HL-60 (cell line): ENCODE data around the gene SRGAP2B.
"Not testable (repeated sequence)": the region's sequence is repeated elsewhere in the genome, so short reads cannot be mapped to it uniquely, and the experiment has no call there.

Experiments used
- DNase-seq, 2 experiments: peaks; one replicate each; pipeline ENCODE4 v3.0.0-alpha.2; 2010 to 2020; ENCODE audit warnings: low read depth in 1 of 2, low spot score in 1 of 2
- H3K27ac ChIP-seq: fragments of 250-450 bp; sonication (Bioruptor Pico); replicated peaks from 2 replicates; pipeline ENCODE4 v1.5.1; 2020; ENCODE audit warnings: mild to moderate bottlenecking, moderate library complexity
- H3K27me3 ChIP-seq: fragments of 250-450 bp; sonication (Bioruptor Pico); 2 replicates; pipeline ENCODE4 v1.5.1; 2021; ENCODE audit warnings: mild to moderate bottlenecking, moderate library complexity; ENCODE audit not compliant: insufficient read depth, poor library complexity, severe bottlenecking
- H3K4me3 ChIP-seq: replicated peaks from 2 replicates; pipeline ENCODE4 v1.5.1; 2011; ENCODE audit warnings: mild to moderate bottlenecking, control low read depth, low read length; ENCODE audit not compliant: insufficient read depth
- POLR2AphosphoS5 ChIP-seq: IDR thresholded peaks from 2 replicates; pipeline ENCODE4 v1.6.1; 2012; ENCODE audit warnings: low read depth
- SPI1 ChIP-seq: IDR thresholded peaks from 2 replicates; pipeline ENCODE4 v1.6.1; 2012; ENCODE audit warnings: low read depth, mild to moderate bottlenecking, borderline replicate concordance

SRGAP2B gene

DNA sequence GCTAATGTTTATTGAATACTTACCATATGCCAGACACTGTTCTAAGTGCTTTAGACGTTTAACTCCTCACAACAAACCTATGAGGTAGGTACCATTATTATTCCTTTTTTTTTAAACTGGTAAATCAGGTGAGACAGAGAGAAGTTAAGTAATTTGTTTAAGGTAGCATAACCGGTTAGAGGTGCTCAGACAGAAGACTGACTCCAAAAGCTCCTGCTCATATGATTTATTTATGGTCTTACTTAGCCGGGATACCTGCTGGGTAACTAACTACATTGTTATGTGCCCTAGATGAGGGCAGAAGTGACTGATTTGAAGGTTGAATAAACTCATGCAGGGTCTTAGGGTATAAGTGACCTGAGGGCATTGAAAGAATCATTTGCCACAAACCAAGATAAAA lies 17.6 kb upstream of the SRGAP2B start:
- not testable (repeated sequence) for H3K4me3 ChIP-seq, H3K27me3 ChIP-seq, DNase-seq, H3K27ac ChIP-seq

DNA sequence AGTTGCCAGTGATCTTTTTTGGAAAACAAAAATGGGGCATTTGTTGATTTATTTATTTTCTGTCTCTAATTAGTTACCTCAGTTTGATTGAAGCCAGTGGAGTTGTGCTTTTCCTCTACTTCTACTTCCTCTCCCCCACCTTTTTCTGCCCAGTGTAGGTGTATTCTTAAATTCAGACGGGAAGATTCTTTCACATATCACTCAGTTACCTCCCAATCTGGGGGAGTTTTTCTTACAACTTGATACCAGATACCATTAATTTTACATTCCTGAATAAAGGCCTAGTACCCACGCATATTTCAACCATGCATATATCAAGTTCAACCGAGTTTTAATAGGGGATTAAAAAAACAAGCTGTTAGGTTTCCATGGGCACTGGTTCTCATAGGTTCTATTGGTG lies 16.5 kb upstream of the SRGAP2B start:
- DNase-seq, H3K4me3 ChIP-seq, H3K27ac ChIP-seq: not testable (repeated sequence)

DNA sequence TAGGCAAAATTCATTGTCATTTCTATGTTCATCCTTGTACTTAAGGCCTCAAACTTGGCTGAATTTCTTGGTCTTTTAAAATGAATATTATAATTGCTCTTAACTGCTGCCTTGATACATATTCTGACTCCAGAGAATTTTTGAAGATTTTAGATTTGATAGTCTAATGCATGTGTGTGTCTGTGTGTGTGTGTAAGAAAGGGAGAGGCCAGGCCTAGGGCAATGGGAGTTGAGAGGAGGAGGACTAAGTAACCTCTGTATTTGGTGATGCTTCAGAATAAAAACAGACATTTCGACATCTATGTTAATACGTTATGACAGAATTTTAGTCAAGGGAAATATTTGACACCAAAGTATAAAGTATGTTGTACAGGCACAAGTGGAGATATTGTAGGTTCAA lies 8.2 kb upstream of the SRGAP2B start:
- not testable (repeated sequence) for H3K4me3 ChIP-seq, H3K27me3 ChIP-seq, DNase-seq, H3K27ac ChIP-seq

More for the DNA sequence above, 16.5 kb upstream of the SRGAP2B start:
- H3K27me3 ChIP-seq = not testable (repeated sequence)

DNA sequence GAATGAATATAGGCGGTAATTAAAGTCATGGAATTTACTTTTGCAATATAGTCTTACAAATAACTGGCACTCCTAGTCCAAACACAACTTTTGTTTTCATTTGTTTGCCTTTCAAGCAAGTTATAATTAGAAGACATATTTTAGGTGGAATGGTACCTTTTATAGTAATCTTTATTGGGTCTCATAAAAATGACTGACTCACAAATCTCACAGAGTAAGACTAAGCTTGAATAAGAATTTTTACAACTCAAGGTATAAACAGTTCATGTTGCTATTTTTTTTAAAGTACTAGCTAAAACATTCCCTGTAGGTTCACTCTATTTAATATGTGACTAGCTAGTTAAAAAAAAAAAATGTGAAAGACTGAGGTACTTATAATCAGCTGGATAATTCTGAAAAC lies 6.6 kb upstream of the SRGAP2B start:
- H3K4me3 ChIP-seq, H3K27me3 ChIP-seq, H3K27ac ChIP-seq, DNase-seq: not testable (repeated sequence)

DNA sequence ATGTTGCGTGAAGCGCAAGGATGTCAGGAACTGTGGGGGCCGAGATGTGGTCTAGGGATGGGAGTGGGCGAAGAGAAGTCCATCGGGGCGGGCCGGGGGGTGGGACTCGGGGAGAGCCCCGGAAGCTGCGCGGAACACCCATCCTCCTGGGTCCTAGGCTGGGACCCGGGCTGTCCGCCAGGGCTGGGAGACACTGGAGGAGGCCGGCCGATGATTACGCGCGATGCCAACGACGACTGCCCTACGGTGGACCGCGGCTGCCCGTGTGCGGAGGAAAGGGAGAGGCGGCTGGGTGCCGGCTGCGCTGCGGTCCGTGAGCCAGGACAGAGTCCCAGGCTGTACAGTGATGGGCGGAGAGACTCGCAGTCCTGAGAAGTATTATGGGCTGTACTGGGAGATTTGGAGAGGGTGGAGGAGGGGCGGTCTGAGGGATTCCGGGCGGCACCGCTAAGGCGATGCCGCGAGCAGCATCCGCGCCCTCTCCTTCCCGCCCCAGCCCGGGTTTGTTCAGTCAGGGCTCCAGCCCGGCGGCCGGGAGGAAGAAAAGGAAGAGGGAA lies 395 bp downstream of the SRGAP2B start:
- H3K27me3 ChIP-seq, H3K27ac ChIP-seq: not testable (repeated sequence)
- peak overlapping the region; percentile 41 for H3K4me3 ChIP-seq
- peak in 1 of 2 experiments; percentile 8 for DNase-seq

DNA sequence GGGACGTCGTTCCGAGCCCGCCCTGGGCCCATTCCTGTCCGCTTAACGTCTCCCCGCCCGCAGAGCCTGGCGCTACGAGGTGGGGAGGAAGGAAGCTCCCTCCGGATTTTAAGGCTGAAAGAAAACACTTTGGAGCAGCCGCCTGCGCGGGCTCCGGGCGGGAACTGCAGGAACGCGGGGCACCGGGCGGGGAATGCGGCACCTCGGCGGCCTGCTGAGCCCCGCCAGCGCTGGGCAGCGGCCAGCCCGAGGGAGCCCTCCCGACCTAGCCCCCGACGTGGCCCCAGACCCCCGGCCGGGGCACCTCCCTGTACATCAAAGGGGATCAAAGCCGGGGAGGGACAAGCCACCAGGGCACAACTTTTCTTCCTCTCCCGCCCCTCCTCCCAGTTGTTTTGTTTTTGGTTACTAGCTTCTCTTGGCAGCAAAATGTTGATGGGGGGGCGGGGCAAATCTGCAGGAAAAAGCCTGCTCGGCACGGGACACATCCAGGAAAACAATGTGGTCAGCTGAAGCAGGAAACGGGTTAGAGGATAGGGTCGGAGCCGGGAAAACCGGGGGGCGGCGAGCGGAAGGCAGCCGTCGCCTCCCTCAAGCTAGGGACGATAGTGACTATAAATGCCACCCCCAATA lies 1.5 kb downstream of the SRGAP2B start:
- H3K27me3 ChIP-seq, H3K27ac ChIP-seq, DNase-seq: not testable (repeated sequence)
- H3K4me3 ChIP-seq = peak overlapping the region; percentile 41

DNA sequence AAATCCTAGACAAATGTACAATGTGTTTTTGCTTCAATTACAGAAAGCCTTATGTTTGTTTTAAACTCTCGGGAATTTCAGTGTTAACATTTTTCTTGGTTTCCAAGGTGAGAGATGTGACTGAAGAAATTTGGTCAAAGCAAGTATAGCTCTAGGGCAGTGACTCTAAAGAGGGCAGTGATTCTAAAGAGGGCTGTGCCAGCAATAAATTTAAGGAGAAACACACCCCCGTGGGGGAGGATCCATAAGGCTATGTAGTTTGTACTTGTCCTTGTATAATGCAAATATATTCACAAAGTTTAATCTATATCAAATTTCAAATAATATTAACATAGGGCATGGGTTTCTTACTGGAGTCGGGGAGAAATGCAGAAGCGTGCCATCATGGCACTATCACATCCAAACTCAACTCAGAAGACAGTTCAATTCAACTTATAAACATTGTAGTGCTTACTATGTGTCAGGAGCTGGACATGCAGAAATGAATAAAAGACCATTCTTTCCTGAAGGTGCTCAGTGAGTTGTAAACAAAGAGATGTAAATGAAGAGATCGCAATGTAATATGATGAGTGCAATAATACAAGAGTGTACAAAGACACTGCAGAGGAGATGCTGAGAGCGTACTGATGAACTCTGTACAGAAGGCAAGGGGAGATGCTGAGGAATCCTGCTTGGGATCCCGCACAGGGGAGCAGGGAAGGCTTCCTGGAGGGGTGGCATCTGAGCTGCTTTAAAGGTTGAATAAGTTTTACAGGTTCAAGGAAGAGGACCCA lies 12.5 kb downstream of the SRGAP2B start:
- H3K27me3 ChIP-seq, DNase-seq, H3K27ac ChIP-seq, H3K4me3 ChIP-seq: not testable (repeated sequence)

DNA sequence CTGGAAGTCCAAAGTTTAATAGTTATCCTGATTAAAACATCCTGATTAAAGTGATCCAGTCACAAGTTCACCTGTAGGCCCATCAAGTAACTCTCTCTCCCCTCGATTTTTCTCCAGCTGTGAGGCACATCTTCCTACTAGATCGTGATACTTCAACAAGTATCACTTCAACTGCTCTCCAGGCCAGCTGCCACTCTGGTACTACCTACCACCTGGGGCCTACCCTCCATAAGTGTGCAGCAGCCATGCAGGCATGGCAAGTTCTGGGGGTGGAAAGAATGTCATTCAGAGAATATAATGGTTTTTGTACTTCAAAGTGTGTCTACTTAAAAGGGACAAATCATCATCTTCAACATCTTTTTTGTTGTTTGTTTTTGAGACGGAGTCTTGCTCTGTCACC lies 14.9 kb downstream of the SRGAP2B start:
- not testable (repeated sequence) for H3K27ac ChIP-seq, H3K4me3 ChIP-seq, H3K27me3 ChIP-seq, DNase-seq

DNA sequence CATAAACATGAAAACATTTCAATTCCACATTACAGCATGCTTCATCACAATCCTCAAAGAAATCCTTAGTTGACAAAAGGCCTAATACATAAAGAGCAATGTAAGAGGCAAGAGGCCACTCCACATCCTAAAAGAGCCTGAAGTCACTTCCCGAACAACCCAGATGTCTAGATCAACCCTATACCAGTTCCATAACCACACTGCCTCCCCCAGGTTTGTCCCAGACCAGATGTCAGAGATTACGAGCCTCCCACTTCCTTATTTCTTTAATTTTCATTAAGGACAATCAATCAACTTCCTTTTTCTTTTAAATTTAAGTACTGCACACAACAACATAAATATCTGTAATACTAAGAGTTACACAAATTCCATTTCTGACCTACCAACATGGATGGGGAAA lies 15.4 kb downstream of the SRGAP2B start:
- DNase-seq = peak; percentile 35 to 80
- H3K27ac ChIP-seq, H3K27me3 ChIP-seq, H3K4me3 ChIP-seq: not testable (repeated sequence)
- TF ChIP-seq POLR2AphosphoS5 = peak; percentile 57; the same call in 1 of the 2 replicates
- TF ChIP-seq SPI1 = peak; percentile 75

DNA sequence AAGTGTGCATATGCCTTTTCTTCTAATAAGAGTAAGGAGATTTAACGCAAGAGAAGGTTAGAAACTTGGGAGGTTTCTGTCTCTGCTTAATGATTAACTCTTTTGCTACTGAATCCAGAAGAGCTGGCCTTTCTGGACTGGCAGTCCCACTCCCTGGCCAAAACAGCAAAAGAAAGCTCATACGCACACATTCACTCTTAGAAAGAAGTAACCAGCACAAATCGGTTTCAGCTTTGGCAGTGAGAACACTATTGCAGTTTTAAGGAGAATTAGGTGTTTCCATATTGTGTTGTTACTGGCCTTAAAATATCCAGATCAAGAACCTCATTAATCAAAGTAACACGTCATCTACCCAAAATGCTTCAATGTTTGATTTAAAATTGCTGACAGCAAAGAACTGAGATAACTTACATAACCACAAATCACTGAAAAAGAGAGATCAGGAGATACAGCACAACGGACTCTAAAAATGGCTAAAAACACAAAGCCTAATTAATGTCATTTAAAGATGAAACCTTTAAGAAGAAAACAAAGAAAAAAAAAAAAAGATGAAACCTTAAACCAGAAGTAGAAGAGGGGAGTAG lies 16.2 kb downstream of the SRGAP2B start:
- H3K27ac ChIP-seq, DNase-seq, H3K4me3 ChIP-seq, H3K27me3 ChIP-seq: not testable (repeated sequence)

DNA sequence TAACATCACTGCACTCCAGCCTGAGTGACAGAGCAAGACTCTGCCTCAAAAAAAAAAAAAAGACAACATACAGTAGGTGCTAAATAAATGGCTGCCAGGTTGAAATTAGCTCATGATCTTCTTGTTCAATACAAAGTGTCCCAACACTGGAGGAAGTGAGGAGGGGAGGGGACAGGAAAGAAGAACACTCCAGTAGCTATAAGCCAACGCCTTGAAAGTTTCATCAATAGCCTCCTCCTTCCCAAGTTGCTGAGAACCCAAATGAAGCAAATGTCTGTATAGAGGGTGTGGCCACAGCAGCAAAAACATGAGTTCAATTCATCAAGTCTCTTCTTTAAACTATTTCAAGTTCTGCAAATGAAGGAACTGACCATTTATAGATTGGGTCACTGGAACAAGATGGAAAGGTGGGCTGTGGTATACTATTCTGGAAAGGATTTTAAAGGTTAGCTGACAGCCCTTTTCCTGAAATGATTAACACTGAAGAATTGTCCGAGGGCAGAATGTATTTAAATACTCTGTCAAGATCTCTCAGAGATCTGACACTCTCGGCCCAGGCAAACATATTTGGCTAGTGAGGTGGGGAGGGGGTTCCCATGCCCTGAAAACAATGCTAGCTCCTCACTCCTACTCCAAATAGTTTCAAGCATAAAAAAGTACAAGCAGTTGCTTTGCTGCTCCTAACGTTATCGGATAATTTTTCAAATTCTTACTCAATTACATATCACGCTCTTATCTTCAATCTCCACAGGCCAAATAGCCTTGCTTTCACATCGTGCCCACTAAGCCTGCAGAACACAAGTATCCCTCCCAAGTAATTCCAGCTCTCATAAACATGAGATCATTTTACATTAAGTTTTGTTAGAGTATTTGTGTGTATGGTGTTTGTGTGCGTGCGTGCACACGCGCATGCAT lies 17.0 kb downstream of the SRGAP2B start:
- H3K4me3 ChIP-seq, H3K27me3 ChIP-seq, DNase-seq, H3K27ac ChIP-seq: not testable (repeated sequence)

DNA sequence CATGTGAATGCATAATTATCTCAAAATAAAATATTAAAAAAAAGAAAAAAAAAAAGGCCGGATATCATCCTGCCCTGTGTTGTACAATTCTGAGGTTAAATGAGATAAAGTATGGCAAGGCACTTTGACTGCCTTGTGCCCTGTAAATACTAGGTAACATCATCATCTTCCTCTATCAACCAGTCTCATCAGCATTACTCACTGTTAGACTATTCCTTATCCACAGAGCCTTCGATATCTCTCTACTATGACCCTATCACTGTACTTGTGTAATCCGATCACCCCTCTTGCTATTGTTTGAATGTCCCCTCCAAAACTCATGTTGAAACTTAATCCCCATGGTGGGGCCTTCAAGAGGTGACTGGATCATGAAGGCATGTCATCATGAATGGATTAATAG lies 18.3 kb downstream of the SRGAP2B start:
- not testable (repeated sequence) for H3K27ac ChIP-seq, H3K4me3 ChIP-seq, DNase-seq, H3K27me3 ChIP-seq

DNA sequence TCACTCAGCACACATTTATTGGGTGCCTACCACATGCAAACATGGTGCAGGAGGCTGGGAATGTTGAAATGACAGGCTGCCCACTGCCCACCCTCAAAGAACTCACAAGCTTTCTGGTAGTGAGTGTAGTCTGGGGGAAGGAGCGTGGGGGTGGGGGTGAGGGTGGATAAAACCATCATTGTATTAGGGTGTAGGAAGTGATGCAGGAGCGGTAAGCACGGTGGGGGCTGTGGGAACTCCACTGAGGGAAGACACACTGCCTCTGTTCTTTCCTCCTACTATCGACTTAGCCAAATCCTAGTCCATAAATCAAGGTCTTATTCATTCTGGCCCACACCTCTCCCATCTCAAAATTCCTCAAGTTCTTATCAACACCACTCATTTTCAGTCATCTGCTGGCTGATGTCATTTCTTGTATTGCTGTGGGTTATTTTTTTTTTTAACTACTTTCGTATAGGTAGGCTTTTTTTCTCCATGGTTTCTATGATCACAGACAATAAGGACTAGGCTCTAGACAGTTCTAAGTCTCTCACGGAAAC lies 21.0 kb downstream of the SRGAP2B start:
- H3K27ac ChIP-seq, DNase-seq, H3K27me3 ChIP-seq, H3K4me3 ChIP-seq: not testable (repeated sequence)
